Uterus (tissue), 2 donors: ENCODE data around the gene PIGA.

Experiments used
- POLR2A ChIP-seq, 2 donors: fragments of 450-650 bp; IDR thresholded peaks; one replicate each; pipeline ENCODE4 v1.6.1; 2016; ENCODE audit warnings: antibody characterized with exemption in 2 of 2, mild to moderate bottlenecking in 1 of 2, moderate library complexity in 1 of 2
- TF ChIP-seq, protein P1 (sequence below), 4 experiments: fragments of 200-600 bp in 2 of 4; fragments of 450-650 bp in 2 of 4; sonication (generic) in 2 of 4; IDR thresholded peaks; one replicate each; pipeline ENCODE4 v1.5.1; 2016 to 2019; ENCODE audit warnings: antibody characterized with exemption in 4 of 4, mild to moderate bottlenecking in 2 of 4, moderate library complexity in 1 of 4

DNA sequence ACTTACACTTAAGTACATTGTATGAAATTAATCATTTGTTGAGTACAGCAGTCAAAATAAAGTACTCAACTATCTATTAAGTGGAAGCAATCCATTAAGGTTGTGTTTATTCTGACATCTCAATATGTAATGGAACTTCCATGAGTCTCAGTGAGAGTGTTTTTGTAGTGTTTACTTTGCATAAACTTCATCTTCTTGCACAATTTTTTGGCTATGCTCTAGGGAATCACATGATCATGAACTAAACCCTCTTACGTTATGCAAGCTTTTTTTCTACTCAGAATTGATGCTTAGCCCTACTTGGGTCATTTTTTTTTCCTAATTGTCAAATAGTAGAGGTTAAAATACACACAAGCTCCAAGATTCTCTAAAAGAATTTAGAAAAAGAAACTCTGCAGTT is 21.1 kb upstream of the PIGA start:
- TF ChIP-seq, protein P1, sequence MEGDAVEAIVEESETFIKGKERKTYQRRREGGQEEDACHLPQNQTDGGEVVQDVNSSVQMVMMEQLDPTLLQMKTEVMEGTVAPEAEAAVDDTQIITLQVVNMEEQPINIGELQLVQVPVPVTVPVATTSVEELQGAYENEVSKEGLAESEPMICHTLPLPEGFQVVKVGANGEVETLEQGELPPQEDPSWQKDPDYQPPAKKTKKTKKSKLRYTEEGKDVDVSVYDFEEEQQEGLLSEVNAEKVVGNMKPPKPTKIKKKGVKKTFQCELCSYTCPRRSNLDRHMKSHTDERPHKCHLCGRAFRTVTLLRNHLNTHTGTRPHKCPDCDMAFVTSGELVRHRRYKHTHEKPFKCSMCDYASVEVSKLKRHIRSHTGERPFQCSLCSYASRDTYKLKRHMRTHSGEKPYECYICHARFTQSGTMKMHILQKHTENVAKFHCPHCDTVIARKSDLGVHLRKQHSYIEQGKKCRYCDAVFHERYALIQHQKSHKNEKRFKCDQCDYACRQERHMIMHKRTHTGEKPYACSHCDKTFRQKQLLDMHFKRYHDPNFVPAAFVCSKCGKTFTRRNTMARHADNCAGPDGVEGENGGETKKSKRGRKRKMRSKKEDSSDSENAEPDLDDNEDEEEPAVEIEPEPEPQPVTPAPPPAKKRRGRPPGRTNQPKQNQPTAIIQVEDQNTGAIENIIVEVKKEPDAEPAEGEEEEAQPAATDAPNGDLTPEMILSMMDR (IDR thresholded peaks at IDR 0.05), result no peak
- no peak for TF ChIP-seq POLR2A (IDR thresholded peaks at IDR 0.05)
